Activated T-cell treated with anti-CD3 and anti-CD28 coated beads for 24 hours (primary cell): Measurements from ENCODE around the gene ATXN7L1.
"Not testable (repeated sequence)": the region's sequence is repeated elsewhere in the genome, so short reads cannot be mapped to it uniquely, and the experiment has no call there.

ENCODE experiments used
- DNase-seq: peaks from one replicate; pipeline ENCODE4 v3.0.0-alpha.2; 2020; ENCODE audit warnings: low read depth

Gene ATXN7L1

DNA sequence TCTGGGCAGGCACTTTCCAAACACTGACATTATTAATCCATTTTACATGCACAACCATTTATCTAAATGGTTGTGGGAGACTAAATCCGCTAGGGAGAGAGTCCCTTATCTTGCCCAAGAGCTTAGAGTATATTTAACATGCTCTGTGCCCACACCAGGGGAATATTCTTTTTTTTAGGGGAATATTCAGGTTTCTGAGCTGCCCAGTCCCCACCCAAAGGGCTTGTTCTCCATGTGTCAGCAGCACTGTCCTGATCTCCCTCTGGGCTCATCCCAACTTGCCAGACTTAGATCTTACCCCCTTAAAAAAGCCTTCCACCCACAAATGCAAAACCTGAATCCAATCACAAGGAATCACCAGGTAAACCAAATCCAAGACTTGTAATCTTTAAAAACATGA is 132.1 kb downstream of the ATXN7L1 start:
- DNase-seq, result no peak

DNA sequence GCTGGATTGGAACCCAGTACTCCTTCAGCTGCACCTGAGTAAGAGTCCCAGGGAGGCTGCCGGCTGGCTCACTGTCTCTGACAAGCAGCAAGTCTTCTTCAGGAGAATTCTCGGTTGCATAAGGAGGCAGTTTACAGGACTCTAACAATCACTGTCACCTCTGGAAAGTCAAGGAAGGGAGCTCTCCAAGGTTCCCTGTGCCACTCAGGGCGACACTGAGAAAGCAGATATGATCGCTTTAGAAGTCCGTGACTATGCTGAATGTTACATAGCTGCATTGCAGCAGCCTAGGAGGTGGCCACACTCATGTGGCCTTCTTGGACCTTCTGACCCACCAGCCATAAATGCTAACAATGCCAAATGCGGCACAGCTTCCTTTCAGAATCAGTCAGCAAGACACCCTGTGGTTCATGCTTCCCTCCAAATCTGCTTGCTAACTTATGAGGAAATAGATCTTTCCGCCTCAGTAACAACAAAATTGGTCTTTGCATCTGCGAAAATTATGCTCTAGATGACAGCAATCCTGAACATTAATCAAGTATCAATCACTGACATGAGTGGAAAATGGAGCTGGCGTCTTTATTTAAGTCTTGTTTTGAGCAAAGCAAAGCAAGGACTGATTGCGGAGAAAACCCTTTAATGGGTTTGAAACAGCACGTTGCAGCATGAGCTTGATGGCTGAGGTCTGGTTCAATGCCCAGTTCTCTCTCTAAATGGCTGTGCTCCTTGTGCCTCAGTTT is 132.9 kb downstream of the ATXN7L1 start:
- DNase-seq, result no peak

DNA sequence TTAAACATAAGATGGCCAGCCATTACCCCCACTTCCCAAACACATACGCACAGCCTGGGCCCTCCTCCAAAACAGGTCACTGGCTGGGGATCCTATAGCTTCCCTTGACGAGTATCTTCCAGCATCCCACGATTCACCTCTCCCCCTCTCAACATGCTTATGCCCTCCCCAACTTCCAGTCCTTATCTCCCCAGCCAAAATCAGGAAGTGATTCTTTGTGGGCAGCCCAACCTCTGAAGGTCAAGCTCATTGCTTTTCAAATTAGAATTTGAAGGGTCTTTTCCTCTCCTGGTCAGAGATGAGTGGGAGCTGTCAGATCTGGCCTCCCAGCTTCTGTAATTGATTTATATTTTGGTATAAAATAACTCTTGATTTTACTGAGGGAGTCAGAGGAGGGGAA is 133.6 kb downstream of the ATXN7L1 start:
- no peak for DNase-seq

DNA sequence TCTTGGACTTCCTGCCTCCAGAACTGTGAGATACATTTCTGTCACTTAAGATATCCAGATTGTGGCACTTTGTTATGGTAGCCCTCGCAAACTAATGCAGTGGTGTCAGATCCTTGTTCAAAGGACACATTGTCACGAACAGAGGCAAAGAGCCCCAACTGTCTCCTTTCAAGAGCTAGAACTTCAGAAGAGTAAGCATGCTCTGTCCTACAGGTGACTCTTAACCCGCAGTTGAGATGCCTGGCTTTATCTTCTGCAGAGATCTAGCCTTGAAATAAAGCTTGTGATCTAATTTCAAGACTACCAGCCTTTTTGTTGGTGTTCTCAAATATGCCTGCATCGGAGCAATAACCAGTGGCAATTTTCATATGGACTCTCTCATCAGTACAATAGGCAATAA is 134.4 kb downstream of the ATXN7L1 start:
- no peak for DNase-seq

DNA sequence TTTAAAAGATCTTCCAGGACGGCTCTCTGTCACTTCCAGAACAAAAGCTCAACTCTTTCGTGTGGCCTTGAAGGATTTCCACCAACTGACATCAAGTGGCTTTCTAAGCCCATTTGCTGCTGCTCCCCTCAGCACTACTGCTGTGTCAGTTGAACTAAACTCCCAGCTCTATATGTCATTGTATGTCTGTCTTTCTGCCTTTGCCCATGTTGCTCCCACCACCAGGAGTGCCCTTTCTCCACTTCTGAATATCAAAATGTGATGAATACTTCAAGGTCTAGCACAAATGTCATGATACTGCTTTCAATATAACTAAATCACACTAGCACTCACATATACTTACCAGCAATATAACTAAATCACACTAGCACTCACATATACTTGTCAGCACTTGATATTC is 138.3 kb downstream of the ATXN7L1 start:
- DNase-seq, result no peak

DNA sequence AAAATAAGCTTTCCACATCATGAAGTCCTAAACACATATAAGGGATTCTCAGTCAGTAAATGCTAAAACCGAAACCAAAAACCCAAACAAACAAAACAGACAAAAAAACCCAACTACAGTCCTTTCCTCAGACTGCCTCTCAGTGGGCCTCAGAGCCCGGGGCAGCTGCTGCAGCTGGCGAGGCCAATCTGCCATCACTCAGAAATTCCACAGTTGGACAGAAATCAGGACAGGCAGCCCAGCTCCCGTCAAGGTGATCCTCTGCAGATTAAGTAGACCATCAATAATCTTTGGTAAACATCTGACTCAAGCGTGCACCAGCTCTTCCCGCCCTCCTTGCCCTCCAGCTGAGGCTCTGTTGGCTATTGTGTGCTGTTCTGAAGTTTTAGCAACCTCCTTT is 142.2 kb downstream of the ATXN7L1 start:
- no peak for DNase-seq

DNA sequence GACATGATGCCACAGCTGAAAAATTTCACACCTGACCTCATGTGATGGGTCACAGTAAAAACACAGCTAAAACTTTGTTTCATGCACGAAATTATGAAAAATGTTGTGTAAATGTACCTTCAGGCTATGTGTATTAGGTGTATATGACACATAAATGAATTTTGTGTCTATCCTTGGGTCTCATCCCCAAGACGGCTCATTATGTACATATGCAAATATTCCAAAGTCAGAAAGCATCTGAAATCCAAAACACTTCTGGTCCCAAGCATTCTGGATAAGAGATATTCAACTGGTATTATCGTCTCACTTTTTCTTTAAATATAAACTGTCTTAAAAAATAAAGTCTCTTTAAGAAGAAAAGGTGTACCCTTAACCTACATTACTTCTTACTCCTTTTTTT is 145.4 kb downstream of the ATXN7L1 start:
- DNase-seq, result no peak

DNA sequence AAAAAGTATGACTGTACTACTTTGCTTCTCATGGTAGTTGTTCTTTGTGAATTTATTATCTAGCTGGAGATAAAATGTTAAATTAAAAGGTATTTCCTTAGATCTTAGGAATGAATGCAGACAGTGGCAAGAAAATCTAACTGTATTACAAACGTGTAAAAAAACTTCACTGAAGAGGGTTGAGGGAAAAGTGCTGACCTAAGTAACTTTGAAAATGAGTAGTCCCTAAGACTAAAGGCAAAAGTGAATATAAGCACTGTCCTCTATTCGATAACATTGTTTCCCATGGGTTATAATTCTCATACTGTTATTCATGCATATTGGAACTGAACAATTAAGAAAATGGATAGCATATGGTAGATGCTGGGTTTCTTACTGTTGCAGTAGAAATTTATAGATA is 148.4 kb downstream of the ATXN7L1 start:
- DNase-seq, result no peak

DNA sequence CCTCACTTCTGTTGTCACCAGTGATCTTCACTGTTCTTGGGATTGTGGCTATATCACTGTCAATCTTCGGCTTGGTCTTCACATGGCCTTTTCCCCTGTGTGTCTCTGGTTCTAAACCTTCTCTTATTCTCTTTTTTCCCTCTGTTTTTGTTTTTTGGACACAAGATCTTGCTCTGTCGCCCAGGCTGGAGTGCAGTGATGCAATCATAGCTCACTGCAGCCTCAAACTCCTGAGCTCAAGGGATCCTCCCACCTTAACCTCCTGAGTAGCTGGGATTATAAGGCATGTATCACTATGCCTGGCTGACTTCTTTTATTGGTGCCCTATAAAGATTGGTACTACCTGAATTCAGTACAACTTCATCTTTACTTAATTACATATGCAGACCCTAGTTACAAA is 151.7 kb downstream of the ATXN7L1 start:
- DNase-seq, result no peak

DNA sequence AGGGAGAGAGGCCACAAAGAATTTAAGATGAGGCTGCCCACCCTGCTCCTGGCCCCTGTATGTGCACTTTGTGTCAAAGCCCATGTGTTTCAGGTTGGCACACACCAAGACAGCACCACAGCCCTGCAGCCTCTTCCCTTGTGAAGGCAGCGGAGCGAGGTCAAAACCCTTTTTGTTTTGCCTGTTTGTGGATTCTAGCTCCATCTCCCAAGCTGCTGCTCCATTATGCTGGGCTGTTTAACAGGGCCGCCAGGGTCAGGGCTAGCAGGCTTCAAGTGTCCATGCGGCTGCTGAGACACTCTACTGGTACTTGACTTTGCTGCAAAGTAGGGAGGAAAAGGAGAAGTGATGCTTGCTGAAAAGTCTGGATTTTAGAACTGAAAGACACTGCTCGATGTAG is 152.8 kb downstream of the ATXN7L1 start:
- no peak for DNase-seq

DNA sequence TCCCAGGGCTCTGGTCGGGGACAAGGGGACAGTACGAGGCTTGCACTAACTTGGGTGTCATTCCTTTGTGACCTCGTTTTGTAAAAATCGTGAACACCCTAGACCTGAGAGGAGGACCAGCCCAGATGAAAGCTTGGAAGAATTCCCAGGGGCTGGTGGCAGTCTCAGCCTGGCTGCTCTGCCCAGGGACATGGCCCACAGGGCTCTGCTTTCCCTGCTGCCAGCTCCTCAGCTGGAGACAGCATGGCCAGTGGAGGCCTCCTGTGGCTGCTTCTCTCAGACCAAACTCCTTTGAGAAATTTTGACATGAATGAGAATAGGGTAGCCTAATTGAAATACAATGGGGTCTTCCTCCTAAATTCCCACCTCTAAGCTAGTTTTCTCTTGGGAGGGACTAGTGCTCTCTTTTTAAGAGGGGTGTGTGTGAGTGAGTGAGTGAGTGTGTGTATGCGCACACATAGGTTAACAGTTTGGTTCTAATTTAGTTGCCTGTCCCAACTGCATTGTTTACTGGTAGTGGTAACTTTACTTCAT is 154.8 kb downstream of the ATXN7L1 start:
- no peak for DNase-seq

DNA sequence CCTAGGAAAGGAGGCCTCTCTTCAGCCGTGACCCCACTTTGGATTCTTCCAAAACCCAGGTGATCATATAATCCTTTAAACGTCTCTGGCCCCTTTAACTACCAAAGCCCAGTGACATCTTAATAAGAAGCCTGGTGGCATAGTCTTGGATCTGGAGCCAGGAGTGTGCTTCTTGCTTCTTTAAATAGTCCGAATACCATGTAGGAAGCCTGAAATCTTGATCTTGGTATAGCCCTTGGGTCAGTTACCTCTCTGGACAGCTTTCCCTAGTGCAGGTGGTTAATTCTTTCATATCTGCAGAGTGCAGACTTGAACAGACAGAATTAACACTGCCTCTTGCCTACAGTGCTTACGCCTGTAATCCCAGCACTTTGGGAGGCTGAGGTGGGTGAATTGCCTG is 156.5 kb downstream of the ATXN7L1 start:
- DNase-seq, result no peak

DNA sequence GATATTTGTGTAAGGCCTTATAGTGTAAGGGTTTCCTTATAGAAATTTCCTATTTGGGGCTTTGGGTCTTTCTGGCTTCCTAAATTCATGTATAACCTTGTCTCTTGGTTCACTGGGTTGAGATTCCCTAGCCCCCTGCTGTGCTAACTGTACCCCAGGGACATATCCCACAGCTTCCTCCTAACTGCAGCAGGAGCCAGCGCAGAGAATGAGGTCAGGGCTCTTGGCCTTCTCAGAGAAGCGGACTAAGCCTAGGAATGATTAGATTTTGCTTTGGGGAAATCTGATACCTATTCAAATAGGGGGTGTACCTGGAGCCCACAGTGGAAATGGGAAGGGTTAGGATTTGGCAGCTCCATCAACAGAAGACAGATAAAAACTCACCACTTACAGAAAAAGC is 157.0 kb downstream of the ATXN7L1 start:
- no peak for DNase-seq

DNA sequence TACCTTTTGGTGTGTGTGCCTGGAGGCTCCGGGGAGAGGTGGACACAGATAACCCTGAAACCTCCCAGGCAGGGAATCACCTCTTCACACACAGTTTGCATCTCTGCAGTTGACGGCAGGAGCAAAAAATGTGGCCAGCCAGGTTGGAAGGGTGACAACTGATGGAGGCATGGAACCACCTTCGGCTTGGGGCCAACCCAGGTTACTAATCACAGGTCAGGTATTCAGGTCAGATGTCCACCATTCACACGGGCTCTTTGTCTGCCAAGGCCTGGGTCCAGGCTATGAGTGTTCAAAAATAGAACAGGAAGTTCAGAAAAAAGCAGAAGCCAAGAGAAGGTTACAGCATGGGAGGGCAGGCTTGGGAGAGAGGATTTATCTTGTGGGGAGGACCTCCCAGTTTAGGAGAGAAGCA is 157.9 kb downstream of the ATXN7L1 start:
- DNase-seq, result no peak

DNA sequence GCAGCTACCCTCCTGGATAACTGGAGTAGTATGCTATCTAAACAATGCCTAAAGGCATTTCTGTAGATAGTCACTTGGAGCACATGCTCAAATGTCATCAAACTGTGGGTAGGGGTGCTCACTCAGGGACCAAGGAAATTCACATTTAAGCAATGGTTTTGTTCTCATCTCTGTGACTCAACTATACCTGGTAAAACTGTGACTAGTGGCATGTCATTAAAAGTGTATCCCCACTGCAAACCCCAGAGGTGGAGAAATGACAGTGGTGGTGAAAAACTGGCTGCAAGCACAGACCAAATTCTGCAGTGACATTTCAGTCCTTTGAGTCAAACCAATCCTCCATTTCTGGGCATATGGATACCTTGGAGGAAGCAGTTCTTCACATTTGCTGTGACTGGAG is 160.9 kb downstream of the ATXN7L1 start:
- no peak for DNase-seq

DNA sequence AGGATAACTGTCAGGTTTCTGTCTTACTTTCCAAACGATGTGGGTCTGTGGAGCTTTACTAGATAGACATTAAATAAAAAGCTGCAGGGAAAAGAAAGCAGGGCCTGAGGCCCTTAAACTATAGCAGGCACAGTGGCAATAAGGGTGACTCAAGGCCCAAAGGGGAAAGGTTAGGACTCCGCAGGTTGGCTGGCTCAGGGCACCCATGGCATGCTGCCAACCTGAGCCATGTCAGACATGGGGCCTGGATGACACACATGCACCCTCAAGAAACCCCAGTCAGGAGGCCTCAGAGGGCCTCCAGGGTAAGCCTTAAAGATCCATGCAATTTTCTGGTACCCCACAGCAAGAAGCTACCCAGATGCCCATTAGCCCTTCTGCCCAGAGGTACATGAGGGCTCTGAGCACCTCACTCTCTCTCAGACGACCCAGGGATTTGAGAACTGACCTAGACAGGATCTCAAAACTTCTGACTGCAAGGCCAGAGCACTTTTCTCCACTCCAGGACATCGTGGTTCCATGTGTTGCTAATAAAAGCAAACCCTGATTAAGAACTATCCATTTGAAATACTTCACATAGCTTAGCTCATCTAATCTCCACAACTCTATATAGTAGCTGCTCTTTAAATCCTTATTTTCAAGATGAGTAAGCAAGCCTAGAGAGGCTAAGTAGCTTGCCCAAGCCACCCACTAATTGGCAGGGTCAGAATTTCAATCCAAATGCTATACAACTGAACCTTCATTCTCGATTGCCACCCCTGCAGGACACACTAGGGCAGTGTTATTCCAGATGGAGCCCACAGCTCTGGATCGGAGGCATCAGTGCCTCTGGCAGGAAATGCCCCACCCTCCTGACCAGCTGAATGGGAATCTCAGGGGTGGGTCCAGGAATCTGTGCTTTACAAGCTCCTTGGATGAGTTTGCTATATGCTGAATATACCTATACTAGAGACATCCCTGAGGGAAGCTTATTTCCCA is 162.6 kb downstream of the ATXN7L1 start:
- DNase-seq, result no peak

DNA sequence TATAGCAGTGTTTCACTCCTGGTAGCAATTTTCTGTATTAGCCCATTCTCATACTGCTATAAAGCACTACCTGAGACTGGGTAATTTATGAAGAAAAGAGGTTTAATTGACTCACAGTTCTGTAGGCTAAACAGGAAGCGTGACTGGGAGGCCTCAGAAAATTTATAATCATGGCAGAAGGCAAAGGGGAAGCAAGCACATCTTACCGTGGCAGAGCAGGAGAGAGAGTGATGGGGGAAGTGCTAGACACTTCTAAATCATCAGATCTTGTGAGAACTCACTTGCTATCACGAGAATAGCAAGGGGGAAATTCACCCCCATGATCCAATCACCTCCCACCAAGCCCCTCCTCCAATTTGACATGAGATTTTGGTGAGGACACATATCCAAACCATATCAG is 163.5 kb downstream of the ATXN7L1 start:
- DNase-seq, result no peak

DNA sequence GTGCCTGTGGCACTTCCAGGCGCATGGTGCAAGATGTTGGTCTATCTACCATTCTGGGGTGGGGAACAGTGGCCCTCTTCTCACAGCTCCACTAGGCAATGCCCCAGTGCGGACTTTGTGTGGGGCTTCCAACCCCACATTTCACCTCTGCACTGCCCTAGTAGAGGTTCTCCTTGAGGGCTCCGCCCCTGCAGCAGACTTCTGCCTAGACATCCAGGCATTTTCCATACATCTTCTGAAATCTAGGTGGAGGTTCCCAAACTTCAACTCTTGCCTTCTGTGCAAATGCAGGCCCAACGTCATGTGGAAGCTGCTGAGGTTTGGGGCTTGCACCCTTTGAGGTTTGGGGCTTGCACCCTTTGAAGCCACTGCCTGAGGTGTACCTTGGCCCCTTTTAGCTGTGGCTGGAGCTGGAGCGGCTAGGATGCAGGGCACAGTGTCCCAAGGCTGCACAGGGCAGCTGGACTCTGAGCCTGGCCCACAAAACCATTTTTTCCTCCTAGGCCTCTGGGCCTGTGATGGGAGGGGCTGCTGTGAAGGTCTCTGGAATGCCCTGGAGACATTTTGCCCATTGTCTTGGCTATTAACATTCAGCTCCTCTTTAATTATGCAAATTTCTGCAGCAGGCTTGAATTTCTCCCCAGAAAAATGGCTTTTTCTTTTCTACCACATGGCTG is 164.5 kb downstream of the ATXN7L1 start:
- DNase-seq, result no peak

DNA sequence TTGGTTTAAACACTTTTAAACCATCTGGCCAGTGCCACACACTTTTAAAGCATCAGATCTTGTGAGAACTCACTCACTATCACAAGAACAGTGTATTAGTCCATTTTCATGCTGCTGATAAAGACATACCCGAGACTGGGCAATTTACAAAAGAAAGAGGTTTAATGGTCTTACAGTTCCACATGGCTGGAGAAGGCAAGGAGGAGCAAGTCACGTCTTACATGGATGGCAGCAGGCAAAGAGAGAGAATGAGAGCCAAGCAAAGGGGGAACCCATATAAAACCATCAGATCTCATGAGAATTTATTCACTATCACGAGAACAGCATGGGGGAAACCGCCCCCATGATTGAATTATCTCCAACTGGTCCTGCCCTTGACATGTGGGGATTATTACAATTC is 165.7 kb downstream of the ATXN7L1 start:
- not testable (repeated sequence) for DNase-seq

DNA sequence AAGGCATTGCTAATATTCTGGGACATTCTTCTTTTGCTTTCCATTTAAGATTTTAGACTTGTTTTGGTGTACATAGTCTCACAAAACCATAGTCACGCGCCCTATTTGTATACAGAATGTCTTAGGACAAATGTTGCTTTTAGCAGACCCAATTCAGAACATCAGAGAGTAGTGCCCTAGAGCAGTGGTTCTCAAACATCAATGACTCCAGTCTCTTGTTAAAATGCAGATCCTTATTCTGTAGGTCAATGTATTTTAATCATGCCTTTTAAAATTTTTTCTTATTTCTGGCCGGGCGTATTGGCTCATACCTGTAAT is 167.7 kb downstream of the ATXN7L1 start:
- no peak for DNase-seq

DNA sequence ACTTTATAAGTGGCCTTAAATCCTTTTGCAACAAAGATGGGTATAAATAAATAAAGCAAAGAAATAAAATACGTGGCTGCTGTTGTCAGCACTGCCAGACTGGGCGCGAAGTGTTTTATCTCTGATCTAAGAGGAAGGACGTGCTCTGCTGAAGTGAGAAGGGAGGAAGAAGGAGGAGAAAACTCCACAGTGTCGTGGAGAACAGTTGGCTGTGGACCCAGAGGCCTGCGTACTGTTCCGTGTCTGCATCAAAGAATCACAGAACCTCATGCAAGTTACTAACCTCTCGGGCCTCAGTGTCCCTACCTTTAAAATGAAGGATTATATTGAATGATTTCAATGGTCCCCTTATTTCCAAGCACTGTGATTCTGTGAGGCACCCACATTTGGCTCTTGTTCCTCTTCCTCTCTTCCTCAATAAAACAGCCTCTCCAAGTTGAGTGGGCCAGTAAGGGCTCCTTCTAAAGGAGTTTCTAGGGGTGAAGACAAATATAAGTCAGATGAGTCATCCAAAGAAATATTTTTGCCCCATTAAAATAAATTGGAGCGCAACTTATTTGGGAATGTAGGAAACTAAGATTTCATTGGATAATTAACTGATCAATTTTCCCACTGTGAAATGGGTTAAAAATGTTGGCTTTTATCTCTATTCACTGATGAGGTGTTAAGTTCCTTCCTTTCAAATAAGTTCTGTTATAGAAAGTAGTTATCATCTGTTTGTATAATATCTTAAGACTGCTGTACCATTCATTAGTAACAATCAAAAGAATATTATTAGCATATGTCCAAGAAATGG is 168.2 kb downstream of the ATXN7L1 start:
- no peak for DNase-seq

DNA sequence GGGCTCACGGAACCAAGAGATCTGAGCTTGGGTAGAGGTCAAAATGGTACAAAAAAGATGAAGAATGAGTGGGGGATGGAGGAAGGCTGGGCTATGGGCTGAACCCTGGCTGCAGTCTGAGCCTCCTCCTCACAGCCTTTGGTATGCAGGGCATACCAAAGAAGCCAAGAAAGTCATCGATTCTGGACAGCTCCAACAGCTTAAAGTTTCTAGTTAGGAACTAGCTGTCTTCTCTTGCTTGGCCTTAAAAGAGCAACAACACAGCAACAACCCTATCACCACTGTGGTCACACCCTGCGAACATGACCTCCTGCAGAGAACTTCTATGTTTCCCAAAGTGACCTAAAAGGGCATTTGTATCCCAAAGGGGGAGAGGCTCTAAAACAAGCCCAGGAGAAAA is 169.0 kb downstream of the ATXN7L1 start:
- DNase-seq, result no peak
